Stomach (tissue), 4 donors: ENCODE data around the gene ROBO1.

Experiments used
- CTCF ChIP-seq, 7 experiments: fragments of 450-650 bp in 4 of 7; fragments of 200-600 bp in 3 of 7; sonication (generic) in 3 of 7; IDR thresholded peaks; one replicate each; pipeline ENCODE4 v1.5.1; 2016 to 2019; ENCODE audit warnings: antibody characterized with exemption in 7 of 7, control low read depth in 2 of 7, mild to moderate bottlenecking in 1 of 7
- EP300 ChIP-seq: sonication (generic); formaldehyde crosslinking; IDR thresholded peaks from one replicate; pipeline ENCODE4 v1.6.1; 2017; ENCODE audit warnings: antibody characterized with exemption
- POLR2A ChIP-seq, 4 donors: fragments of 450-650 bp; IDR thresholded peaks; one replicate each; pipeline ENCODE4 v1.6.1; 2016; ENCODE audit warnings: antibody characterized with exemption in 4 of 4, control low read depth in 2 of 4, mild to moderate bottlenecking in 1 of 4, moderate library complexity in 1 of 4
- POLR2AphosphoS5 ChIP-seq, 3 donors: sonication (generic); formaldehyde crosslinking; IDR thresholded peaks; one replicate each; pipeline ENCODE4 v1.6.1; 2016; ENCODE audit warnings: antibody characterized with exemption in 3 of 3

GRCh38 chr3:79415356-79415755 is 352.4 kb downstream of the ROBO1 start:
- no peak for TF ChIP-seq POLR2A (IDR thresholded peaks at IDR 0.05)
- TF ChIP-seq CTCF (IDR thresholded peaks at IDR 0.05), result no peak
- TF ChIP-seq POLR2AphosphoS5 (IDR thresholded peaks at IDR 0.05), result no peak
- TF ChIP-seq EP300, result no peak
